Measurements from ENCODE around the gene STPG3.

STPG3 gene

DNA sequence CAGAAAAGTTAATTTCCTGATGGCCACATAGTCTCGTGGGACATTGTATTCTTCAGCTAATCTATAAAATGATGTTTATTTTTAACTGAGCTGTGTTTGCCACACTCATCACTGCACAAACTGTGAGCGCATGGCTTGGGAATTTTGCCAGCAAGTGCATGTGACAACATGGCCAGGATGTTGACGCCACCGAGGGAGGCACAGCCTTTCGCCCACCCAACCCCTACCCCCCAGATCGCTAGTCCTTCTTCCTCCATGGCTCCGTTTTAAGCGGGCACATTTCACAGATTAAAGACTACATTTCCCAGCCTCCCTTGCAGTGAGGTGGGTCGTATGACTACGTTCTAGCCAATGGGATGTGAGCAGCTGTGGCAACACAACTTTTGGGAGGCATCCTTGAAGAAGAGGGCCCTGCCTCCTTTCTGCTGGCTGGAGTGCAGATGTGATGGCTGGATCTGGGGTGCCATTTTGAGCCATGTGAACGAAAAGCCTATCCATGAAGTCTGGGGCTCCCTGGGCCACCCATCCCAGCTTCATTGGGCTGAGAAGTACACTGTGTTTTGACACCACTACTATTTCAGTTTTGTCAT lies 43.1 kb downstream of the STPG3 start:
- Histone ChIP-seq H3K27ac (replicated peaks) (no peak overlapping the region), H3K4me3 (replicated peaks; ENCODE audit: insufficient read depth, low read length) (no peak overlapping the region), H3K27me3 (ENCODE audit: insufficient read depth, poor library complexity, severe bottlenecking) (peaks cover 6% of the 10 kb centered on the region)
- no peak for TF ChIP-seq GABPA (IDR thresholded peaks at IDR 0.05; ENCODE audit: low read depth)
- TF ChIP-seq, protein P1, sequence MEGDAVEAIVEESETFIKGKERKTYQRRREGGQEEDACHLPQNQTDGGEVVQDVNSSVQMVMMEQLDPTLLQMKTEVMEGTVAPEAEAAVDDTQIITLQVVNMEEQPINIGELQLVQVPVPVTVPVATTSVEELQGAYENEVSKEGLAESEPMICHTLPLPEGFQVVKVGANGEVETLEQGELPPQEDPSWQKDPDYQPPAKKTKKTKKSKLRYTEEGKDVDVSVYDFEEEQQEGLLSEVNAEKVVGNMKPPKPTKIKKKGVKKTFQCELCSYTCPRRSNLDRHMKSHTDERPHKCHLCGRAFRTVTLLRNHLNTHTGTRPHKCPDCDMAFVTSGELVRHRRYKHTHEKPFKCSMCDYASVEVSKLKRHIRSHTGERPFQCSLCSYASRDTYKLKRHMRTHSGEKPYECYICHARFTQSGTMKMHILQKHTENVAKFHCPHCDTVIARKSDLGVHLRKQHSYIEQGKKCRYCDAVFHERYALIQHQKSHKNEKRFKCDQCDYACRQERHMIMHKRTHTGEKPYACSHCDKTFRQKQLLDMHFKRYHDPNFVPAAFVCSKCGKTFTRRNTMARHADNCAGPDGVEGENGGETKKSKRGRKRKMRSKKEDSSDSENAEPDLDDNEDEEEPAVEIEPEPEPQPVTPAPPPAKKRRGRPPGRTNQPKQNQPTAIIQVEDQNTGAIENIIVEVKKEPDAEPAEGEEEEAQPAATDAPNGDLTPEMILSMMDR (IDR thresholded peaks at IDR 0.05; ENCODE audit: insufficient read depth, low read length), result no peak
- TF ChIP-seq POLR2AphosphoS5 (IDR thresholded peaks at IDR 0.05; ENCODE audit: low read depth), result no peak
- no peak for TF ChIP-seq SPI1 (IDR thresholded peaks at IDR 0.05; ENCODE audit: borderline replicate concordance, low read depth)
- TF ChIP-seq, protein P2, sequence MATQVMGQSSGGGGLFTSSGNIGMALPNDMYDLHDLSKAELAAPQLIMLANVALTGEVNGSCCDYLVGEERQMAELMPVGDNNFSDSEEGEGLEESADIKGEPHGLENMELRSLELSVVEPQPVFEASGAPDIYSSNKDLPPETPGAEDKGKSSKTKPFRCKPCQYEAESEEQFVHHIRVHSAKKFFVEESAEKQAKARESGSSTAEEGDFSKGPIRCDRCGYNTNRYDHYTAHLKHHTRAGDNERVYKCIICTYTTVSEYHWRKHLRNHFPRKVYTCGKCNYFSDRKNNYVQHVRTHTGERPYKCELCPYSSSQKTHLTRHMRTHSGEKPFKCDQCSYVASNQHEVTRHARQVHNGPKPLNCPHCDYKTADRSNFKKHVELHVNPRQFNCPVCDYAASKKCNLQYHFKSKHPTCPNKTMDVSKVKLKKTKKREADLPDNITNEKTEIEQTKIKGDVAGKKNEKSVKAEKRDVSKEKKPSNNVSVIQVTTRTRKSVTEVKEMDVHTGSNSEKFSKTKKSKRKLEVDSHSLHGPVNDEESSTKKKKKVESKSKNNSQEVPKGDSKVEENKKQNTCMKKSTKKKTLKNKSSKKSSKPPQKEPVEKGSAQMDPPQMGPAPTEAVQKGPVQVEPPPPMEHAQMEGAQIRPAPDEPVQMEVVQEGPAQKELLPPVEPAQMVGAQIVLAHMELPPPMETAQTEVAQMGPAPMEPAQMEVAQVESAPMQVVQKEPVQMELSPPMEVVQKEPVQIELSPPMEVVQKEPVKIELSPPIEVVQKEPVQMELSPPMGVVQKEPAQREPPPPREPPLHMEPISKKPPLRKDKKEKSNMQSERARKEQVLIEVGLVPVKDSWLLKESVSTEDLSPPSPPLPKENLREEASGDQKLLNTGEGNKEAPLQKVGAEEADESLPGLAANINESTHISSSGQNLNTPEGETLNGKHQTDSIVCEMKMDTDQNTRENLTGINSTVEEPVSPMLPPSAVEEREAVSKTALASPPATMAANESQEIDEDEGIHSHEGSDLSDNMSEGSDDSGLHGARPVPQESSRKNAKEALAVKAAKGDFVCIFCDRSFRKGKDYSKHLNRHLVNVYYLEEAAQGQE (IDR thresholded peaks at IDR 0.05; ENCODE audit: insufficient replicate concordance, low read depth), result no peak
- peak in 1 of 2 experiments; percentile 63 for DNase-seq (ENCODE audit: low read depth in 1 of 2, low spot score in 1 of 2)

DNA sequence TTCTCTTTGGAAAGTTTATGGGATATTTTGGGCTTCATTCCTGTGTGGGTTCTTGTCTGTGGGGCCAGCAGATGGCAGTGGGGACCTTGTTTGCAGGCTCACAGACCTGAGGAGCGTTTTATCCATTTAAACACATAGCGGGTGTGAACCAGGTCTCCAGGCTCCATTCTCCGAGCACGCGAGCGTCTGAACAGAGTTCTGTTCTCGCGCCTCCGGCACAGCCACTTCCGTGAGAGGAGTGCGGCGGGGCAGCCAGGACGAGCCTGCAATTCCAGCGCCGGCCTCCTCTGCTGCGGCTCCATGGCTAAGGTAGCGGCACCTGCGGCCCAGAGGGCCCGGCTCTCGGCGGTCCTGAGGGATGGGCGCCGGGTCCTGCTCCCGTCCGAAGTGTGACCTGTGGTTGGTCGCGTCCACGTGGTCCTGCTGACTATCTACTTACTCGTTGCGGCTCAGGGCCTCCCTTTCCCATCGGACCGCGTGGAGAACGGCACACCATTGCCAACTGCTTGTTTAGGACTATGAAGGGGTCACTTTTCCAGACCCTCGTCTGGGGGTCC lies 43.7 kb downstream of the STPG3 start:
- TF ChIP-seq, protein P1 (IDR thresholded peaks at IDR 0.05; ENCODE audit: insufficient read depth, low read length), result no peak
- TF ChIP-seq, protein P2 (IDR thresholded peaks at IDR 0.05; ENCODE audit: insufficient replicate concordance, low read depth), result no peak
- TF ChIP-seq GABPA (IDR thresholded peaks at IDR 0.05; ENCODE audit: low read depth), result no peak
- TF ChIP-seq POLR2AphosphoS5 (IDR thresholded peaks at IDR 0.05; ENCODE audit: low read depth), result no peak
- no peak for TF ChIP-seq SPI1 (IDR thresholded peaks at IDR 0.05; ENCODE audit: borderline replicate concordance, low read depth)
- no peak for DNase-seq (ENCODE audit: low read depth in 1 of 2, low spot score in 1 of 2)
- Histone ChIP-seq H3K27ac (replicated peaks) (no peak overlapping the region), H3K4me3 (replicated peaks; ENCODE audit: insufficient read depth, low read length) (no peak overlapping the region; the same call in 1 of the 2 replicates), H3K27me3 (ENCODE audit: insufficient read depth, poor library complexity, severe bottlenecking) (peaks cover 6% of the 10 kb centered on the region)

DNA sequence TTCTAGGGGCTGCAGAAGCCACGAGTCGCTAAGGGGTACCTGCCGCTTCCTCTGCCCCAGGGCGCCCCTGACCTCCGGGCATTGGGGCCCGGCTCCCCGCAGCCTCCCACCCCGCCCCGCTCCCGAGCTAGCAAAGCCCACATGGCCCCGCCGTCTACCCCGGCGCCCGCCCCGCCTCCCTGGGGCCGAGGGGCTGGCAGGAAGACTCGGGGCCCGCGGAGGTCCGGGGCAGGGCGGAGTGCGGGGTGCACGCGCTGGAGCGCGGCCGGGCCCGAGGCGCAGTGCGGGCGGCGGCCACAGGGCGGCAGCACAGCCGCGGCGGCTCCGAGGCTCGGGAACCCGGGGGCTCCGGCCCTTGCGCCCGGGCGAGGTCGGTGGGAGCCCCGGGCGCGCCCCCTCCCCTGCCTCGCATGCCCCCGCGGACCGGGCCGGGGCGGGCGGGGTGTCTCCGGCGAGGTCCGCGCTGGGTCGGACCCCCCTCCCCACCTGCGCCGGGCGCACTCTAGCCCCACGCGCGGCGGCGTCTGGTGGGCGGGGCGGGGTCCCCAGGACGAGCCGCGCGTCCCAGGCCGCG lies 44.2 kb downstream of the STPG3 start:
- DNase-seq (ENCODE audit: low read depth in 1 of 2, low spot score in 1 of 2), result no peak

More for the DNA sequence above, 44.2 kb downstream of the STPG3 start:
- TF ChIP-seq, protein P2 (IDR thresholded peaks at IDR 0.05; ENCODE audit: insufficient replicate concordance, low read depth), result no peak
- TF ChIP-seq GABPA (IDR thresholded peaks at IDR 0.05; ENCODE audit: low read depth) (no peak), SPI1 (IDR thresholded peaks at IDR 0.05; ENCODE audit: borderline replicate concordance, low read depth) (no peak), POLR2AphosphoS5 (IDR thresholded peaks at IDR 0.05; ENCODE audit: low read depth) (no peak)
- TF ChIP-seq, protein P1 (IDR thresholded peaks at IDR 0.05; ENCODE audit: insufficient read depth, low read length), result peak; percentile 15
- Histone ChIP-seq H3K27me3 (ENCODE audit: insufficient read depth, poor library complexity, severe bottlenecking) (peaks cover 9% of the 10 kb centered on the region), H3K27ac (replicated peaks) (no peak overlapping the region), H3K4me3 (replicated peaks; ENCODE audit: insufficient read depth, low read length) (peak overlapping the region; percentile 2; the same call in 1 of the 2 replicates)
